Middle frontal gyrus (tissue), 1 donor: Measurements from ENCODE around the gene TRABD2A.
"Not testable (repeated sequence)": the region's sequence is repeated elsewhere in the genome, so short reads cannot be mapped to it uniquely, and the experiment has no call there.

Source experiments
- DNase-seq: peaks from one replicate; pipeline ENCODE4 v3.0.0-alpha.2; 2015; ENCODE audit warnings: low spot score; ENCODE audit errors: extremely low spot score

The TRABD2A gene

GRCh38 chr2:84782717-84783442, 98.0 kb downstream of the TRABD2A start:
- no peak for DNase-seq

DNA sequence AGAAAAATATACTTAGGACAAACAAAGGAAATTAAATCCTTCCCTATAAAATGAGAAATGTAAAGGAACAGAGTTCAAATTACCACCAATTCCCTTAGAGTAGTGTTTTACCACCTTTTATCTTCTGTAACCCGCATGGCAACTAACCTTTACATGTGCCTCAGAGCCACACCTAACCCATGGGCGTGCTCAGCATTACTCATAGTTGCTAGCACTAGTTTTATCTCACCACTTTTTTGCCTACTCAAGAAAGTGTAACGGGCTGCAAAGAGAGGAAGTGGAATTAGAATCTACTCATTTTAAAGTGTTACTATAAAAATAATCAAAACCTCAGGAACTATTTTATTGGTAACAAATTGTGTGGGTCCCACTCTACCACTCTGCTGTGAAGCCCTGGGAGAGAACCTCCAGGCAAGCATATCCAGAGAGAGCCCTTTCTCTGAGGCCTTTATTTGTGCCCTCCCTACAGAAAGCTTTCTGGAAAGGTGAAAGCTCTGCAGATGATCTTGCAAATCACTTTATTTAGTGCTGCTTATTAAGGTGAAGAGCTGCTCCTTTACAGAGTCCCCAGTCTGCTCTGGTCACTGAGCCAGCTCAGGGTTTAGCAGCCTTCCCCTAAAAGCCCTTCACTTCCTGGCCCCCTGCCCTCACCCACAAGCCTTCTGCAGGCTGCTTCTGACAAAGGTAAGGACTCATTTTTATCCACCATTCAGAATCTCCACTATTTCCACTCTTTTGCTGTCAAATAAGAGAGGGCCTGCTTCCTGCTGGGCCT, 98.8 kb downstream of the TRABD2A start:
- no peak for DNase-seq

GRCh38 chr2:84779781-84780180, 101.1 kb downstream of the TRABD2A start:
- no peak for DNase-seq

- no peak for DNase-seq
These were observed 101.8 kb downstream of the TRABD2A start for GRCh38 chr2:84778911-84779690.

GRCh38 chr2:84776011-84776410, 104.9 kb downstream of the TRABD2A start:
- no peak for DNase-seq

DNA sequence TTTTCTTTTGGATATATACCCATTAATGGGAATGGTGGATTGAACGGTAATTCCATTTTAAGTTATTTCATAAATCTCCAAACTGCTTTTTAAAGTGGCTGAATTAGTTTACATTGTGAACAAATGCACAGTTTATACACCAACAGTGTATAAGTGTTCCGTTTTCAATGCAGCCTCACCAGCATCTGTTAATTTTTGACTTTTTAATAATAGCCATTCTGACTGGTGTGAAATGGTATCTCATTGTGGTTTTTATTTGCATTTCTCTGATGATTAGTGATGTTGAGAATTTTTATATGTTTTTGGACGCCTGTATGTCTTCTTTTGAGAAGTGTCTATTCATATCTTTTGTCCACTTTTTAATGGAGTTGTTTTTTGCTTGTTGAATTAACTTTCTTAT, 107.3 kb downstream of the TRABD2A start:
- DNase-seq: not testable (repeated sequence)
